Renal cortex interstitium (tissue), 11 donors: ENCODE data around the gene SPATA19. TPM values are rescaled to one million over a fixed set of nuclear protein-coding genes. Genes with fewer than 3 reads are reported as not detected.

Experiments
- DNase-seq, 11 donors: peaks; one replicate each; pipeline ENCODE4 v3.0.0-alpha.2; 2013; ENCODE audit warnings: low read depth in 9 of 11, low spot score in 4 of 11; ENCODE audit errors: extremely low read depth in 1 of 11
- polyA plus RNA-seq, 3 donors: library from polyadenylated mRNA; unstranded; fragments of 120-200 nt; gene quantifications; one replicate each; pipeline ENCODE4 v1.2.1, GENCODE V29; 2013; ENCODE audit not compliant: insufficient read length in 3 of 3

Gene SPATA19
- polyA plus RNA-seq, 3 donors: not detected

DNA sequence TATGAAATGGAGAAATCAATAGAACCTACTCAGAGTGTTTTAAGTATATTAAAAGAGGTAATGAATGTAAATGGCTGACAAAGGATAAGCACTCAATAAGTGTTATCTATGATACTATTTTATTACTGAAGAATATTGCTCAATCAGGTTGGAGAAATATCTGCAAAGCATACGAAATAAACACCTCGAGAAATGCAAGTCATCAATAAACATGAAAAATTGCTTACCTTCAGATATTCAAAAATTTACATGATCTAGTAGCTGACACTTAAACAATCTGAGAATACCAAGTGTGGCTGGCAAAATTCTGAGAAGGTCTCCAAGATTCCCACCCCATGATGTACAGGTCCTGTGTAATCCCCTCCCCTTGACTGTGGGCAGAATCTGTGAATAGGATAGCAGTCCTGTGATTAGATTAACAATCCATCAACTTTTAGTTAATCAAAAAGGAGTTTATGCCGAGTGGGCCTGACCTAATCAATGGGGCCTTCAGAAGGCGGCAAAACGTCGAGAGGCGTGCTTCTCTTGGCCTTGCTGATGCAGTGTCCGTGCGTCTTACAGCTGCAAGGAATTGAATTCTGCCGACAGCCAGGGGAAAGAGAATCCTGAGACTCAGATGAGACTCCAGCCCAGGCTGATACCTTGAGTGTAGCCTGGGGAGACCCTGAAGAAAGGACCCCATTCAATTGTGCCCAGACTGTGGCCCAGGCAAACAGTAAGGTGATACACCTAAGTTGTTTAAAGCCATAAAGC, 49.1 kb downstream of the SPATA19 start:
- no peak for DNase-seq

DNA sequence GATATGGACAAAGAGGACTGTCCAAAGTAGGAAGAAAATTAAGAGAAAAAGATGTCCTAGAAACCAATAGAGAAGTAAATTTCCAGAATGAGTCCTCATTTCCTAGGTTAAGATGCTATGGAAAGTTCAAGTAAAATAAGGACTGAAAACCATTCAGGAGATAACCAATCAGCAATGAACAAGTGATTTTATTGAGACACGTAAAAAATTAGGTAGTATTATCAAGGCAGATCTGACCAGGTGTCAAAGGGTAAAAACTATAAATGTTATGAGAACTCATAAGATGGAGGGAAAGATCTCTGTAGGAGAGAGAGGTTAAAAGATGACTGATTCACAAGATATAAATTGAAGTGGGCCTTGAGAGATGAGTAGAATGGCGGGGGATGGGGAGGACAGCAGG, 50.2 kb downstream of the SPATA19 start:
- DNase-seq: no peak

DNA sequence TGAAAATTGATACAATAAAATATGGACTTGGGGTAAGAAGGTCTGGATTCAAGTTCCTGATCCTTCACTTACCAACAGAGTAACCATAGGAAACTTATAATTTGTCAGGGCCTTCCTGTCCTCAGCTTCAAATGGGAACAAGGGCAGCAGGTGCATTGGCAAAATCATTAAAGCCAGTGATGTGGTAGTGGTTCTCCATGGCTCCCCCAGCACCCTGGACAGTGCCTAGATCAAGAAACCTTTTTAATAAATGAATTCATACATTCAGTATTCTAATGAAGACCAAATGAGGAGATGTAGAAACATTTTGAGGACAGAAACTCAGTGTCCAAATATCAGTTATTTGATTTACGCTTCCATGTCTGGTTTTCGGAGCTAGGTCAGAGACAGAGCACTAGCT, 51.1 kb downstream of the SPATA19 start:
- DNase-seq: no peak

DNA sequence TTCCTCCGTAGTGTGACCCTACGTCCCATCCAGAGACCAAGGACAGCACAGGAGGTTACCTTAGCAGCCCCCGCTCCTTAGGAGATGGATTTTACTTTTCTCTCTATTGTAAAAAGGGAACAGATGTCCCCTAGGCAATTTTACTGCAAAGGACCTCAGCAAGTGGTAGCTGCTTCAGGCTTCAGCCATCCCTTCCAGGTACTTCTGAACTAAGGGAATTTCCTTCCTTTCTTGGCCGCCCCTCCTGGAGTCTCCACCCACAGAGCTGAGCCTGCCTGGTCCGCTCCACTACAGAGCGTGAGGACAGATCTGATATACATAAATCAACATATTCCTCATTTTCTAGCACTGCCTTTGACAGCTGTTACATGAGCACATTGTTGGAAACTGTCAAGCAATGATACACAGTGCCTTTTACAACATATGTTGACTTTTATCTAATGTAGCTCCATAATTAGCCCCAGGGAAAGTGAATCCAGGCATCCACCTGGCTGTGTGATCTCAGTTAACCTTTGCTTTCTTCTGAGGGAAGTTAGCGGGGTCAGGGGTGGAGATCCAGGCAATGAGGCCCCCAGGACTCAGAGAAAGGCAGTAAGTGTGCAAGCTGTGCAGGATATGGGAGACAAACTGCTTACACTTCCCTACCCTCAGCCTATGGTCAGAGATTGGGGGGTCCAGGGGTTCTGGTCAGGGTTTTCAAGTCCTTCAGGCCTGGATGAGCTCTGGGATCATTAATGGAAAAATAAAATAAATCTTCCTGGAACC, 51.9 kb downstream of the SPATA19 start:
- no peak for DNase-seq

DNA sequence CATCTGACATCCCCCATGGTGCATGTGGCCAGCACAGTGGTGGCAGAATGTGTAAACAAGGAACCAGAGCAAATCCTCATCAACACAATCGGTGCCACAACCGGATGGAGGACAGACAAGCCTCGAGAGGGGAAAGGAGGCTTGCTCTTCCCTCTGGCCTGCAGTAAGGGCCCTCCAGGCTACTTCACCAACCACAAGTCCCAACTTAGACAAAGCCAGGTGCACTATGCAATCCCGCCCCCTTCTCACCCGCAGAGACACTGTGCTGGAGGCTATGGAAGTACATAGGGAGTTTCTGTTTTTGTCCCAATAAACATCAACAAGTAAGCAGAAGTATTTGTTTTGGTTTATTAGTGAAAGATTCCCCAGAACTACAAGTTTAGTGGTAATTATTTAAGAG, 54.3 kb downstream of the SPATA19 start:
- DNase-seq: no peak

Other genes with a start within 250 kb of the SPATA19 start
- gene IGSF9B, start 111.5 kb upstream of the SPATA19 start, polyA plus RNA-seq: 1 to 10 TPM; 5.1 to 8.4 (median 8.2) TPM
- 10 to 100 TPM; 47.5 to 57.0 (median 55.1) TPM for gene JAM3, start 223.6 kb upstream of the SPATA19 start, polyA plus RNA-seq